Suprapubic skin (tissue), 4 donors: Measurements from ENCODE around the gene TMEM245. TPM values are rescaled to one million over a fixed set of nuclear protein-coding genes. Genes with fewer than 3 reads are reported as not detected.

ENCODE experiments used
- DNase-seq, 2 donors: peaks; one replicate each; pipeline ENCODE4 v3.0.0-alpha.2; 2019; ENCODE audit warnings: low spot score in 2 of 2
- H3K27ac ChIP-seq: fragments of 200-600 bp; sonication (generic); one replicate; pipeline ENCODE4 v1.5.1; 2019
- H3K27me3 ChIP-seq: fragments of 200-600 bp; sonication (generic); one replicate; pipeline ENCODE4 v1.5.1; 2019
- H3K36me3 ChIP-seq: fragments of 200-600 bp; sonication (generic); one replicate; pipeline ENCODE4 v1.5.1; 2019
- H3K4me1 ChIP-seq: fragments of 200-600 bp; sonication (generic); one replicate; pipeline ENCODE4 v1.5.1; 2019
- H3K4me3 ChIP-seq: fragments of 200-600 bp; sonication (generic); one replicate; pipeline ENCODE4 v1.5.1; 2019; ENCODE audit warnings: mild to moderate bottlenecking
- H3K9me3 ChIP-seq: fragments of 200-600 bp; sonication (generic); one replicate; pipeline ENCODE4 v1.5.1; 2019
- CTCF ChIP-seq, 2 donors: fragments of 200-600 bp in 1 of 2; fragments of 450-650 bp in 1 of 2; sonication (generic) in 1 of 2; IDR thresholded peaks; one replicate each; pipeline ENCODE4 v1.5.1; 2016 to 2019; ENCODE audit warnings: antibody characterized with exemption in 2 of 2, mild to moderate bottlenecking in 1 of 2, moderate library complexity in 1 of 2
- EP300 ChIP-seq: sonication (generic); formaldehyde crosslinking; IDR thresholded peaks from one replicate; pipeline ENCODE4 v1.6.1; 2017; ENCODE audit warnings: antibody characterized with exemption
- POLR2A ChIP-seq, 2 donors: fragments of 450-650 bp; IDR thresholded peaks; one replicate each; pipeline ENCODE4 v1.6.1; 2017; ENCODE audit warnings: antibody characterized with exemption in 2 of 2, mild to moderate bottlenecking in 2 of 2, moderate library complexity in 2 of 2
- POLR2AphosphoS5 ChIP-seq, 3 donors: sonication (generic); formaldehyde crosslinking; IDR thresholded peaks; one replicate each; pipeline ENCODE4 v1.6.1; 2017; ENCODE audit warnings: antibody characterized with exemption in 3 of 3
- whole genome bisulfite sequencing: methylation state at CpG from one replicate; pipeline ENCODE4 v1.1.5; 2018; 5-methylcytosine and 5-hydroxymethylcytosine counted together
- total RNA-seq, 4 donors: library from RNA; depleted of rRNA; stranded (reverse); fragments of >200 nt; gene quantifications; one replicate each; pipeline ENCODE4 v1.1.0, GENCODE V29; 2016

Gene TMEM245
- total RNA-seq, 4 donors from 2014 or later: 38.6 to 58.9 (median 54.3) TPM

- TF ChIP-seq POLR2AphosphoS5 (IDR thresholded peaks at IDR 0.05) (no peak), POLR2A (IDR thresholded peaks at IDR 0.05) (no peak), EP300 (no peak), CTCF (IDR thresholded peaks at IDR 0.05) (no peak)
- Histone ChIP-seq H3K9me3 (no peaks in the 10 kb centered on the region), H3K36me3 (peaks cover 50% of the 10 kb centered on the region), H3K4me3 (no peak overlapping the region), H3K27ac (no peak overlapping the region), H3K27me3 (no peaks in the 10 kb centered on the region), H3K4me1 (no peaks in the 10 kb centered on the region)
- 97% methylated on average over 7 of the region's 7 CpGs for whole genome bisulfite sequencing
- DNase-seq: no peak
These were observed 31.5 kb downstream of the TMEM245 start for GRCh38 chr9:109088221-109088620.

GRCh38 chr9:109087795-109088194 is 32.0 kb downstream of the TMEM245 start:
- no peak for TF ChIP-seq EP300
- TF ChIP-seq CTCF (IDR thresholded peaks at IDR 0.05): no peak
- no peak for TF ChIP-seq POLR2AphosphoS5 (IDR thresholded peaks at IDR 0.05)
- TF ChIP-seq POLR2A (IDR thresholded peaks at IDR 0.05): no peak
- Histone ChIP-seq H3K36me3 (peaks cover 47% of the 10 kb centered on the region), H3K4me3 (no peak overlapping the region), H3K9me3 (no peaks in the 10 kb centered on the region), H3K27me3 (no peaks in the 10 kb centered on the region), H3K27ac (no peak overlapping the region), H3K4me1 (no peaks in the 10 kb centered on the region)
- 100% methylated on average over 2 of the region's 2 CpGs for WGBS
- no peak for DNase-seq

- no peaks in the 10 kb centered on the region for H3K27me3 ChIP-seq
- 93% methylated on average over 3 of the region's 3 CpGs for WGBS
- H3K4me3 ChIP-seq: no peak overlapping the region
- H3K9me3 ChIP-seq: no peaks in the 10 kb centered on the region
- no peak for DNase-seq
- no peaks in the 10 kb centered on the region for H3K4me1 ChIP-seq
- peaks cover 39% of the 10 kb centered on the region for H3K36me3 ChIP-seq
- TF ChIP-seq EP300: no peak
- no peak for TF ChIP-seq POLR2AphosphoS5 (IDR thresholded peaks at IDR 0.05)
- TF ChIP-seq POLR2A (IDR thresholded peaks at IDR 0.05): no peak
- H3K27ac ChIP-seq: no peak overlapping the region
These were observed 33.5 kb downstream of the TMEM245 start for GRCh38 chr9:109086221-109086620.

GRCh38 chr9:109085510-109085909 is 34.2 kb downstream of the TMEM245 start:
- Histone ChIP-seq H3K36me3 (peaks cover 33% of the 10 kb centered on the region), H3K27me3 (no peaks in the 10 kb centered on the region), H3K9me3 (no peaks in the 10 kb centered on the region), H3K4me3 (no peak overlapping the region), H3K27ac (no peak overlapping the region), H3K4me1 (no peaks in the 10 kb centered on the region)
- TF ChIP-seq EP300 (no peak), POLR2A (IDR thresholded peaks at IDR 0.05) (no peak), POLR2AphosphoS5 (IDR thresholded peaks at IDR 0.05) (no peak), CTCF (IDR thresholded peaks at IDR 0.05) (no peak)
- no peak for DNase-seq

GRCh38 chr9:109083813-109084405 is 35.8 kb downstream of the TMEM245 start:
- no peak overlapping the region for H3K27ac ChIP-seq

More at GRCh38 chr9:109083813-109084405, 35.8 kb downstream of the TMEM245 start:
- TF ChIP-seq CTCF (IDR thresholded peaks at IDR 0.05) (no peak), POLR2AphosphoS5 (IDR thresholded peaks at IDR 0.05) (no peak), EP300 (no peak), POLR2A (IDR thresholded peaks at IDR 0.05) (no peak)
- H3K9me3 ChIP-seq: no peaks in the 10 kb centered on the region
- H3K4me1 ChIP-seq: no peaks in the 10 kb centered on the region
- WGBS: 95% methylated on average over 4 of the region's 4 CpGs
- peaks cover 30% of the 10 kb centered on the region for H3K36me3 ChIP-seq
- H3K27me3 ChIP-seq: no peaks in the 10 kb centered on the region
- H3K4me3 ChIP-seq: no peak overlapping the region
- no peak for DNase-seq
